Small intestine (tissue), 7 donors: Measurements from ENCODE around the gene CA11. TPM values are rescaled to one million over a fixed set of nuclear protein-coding genes. Genes with fewer than 3 reads are reported as not detected.
A peak's percentile ranks its signal among the peaks of the same experiment; 100 is the strongest.

Experiments
- DNase-seq, 2 donors: peaks; one replicate each; pipeline versions ENCODE4 v3.0.0 to v3.0.0-alpha.2; 2013
- FAIRE-seq: peaks from 2 replicates; lab custom pipeline; 2012; peaks lifted over from hg19 to GRCh38; lab: Jason Lieb, UNC
- H3K27ac ChIP-seq, 3 donors: one replicate each; pipeline ENCODE4 v1.5.1; 2013; ENCODE audit warnings: low read length in 2 of 3, mild to moderate bottlenecking in 2 of 3, control low read depth in 1 of 3, inconsistent platforms in 1 of 3, low read depth in 1 of 3, moderate library complexity in 1 of 3
- H3K27me3 ChIP-seq, 3 donors: one replicate each; pipeline ENCODE4 v1.6.1; 2013; ENCODE audit warnings: low read length in 3 of 3, inconsistent platforms in 1 of 3; ENCODE audit not compliant: control insufficient read depth in 3 of 3, insufficient read depth in 3 of 3
- H3K36me3 ChIP-seq, 3 donors: one replicate each; pipeline ENCODE4 v1.6.1; 2013; ENCODE audit warnings: low read length in 3 of 3, inconsistent platforms in 1 of 3, low read depth in 1 of 3, mild to moderate bottlenecking in 1 of 3, moderate library complexity in 1 of 3; ENCODE audit not compliant: control insufficient read depth in 3 of 3, insufficient read depth in 2 of 3
- H3K4me1 ChIP-seq, 3 donors: one replicate each; pipeline ENCODE4 v1.6.1; 2013; ENCODE audit warnings: low read length in 2 of 3, inconsistent platforms in 1 of 3, low read depth in 1 of 3, mild to moderate bottlenecking in 1 of 3, moderate library complexity in 1 of 3; ENCODE audit not compliant: control insufficient read depth in 3 of 3, insufficient read depth in 2 of 3
- H3K4me3 ChIP-seq, 3 donors: one replicate each; pipeline ENCODE4 v1.5.1; 2013; ENCODE audit warnings: low read length in 3 of 3, control low read depth in 1 of 3, inconsistent platforms in 1 of 3, low read depth in 1 of 3, mild to moderate bottlenecking in 1 of 3, moderate library complexity in 1 of 3
- H3K9me3 ChIP-seq, 2 donors: one replicate each; pipeline ENCODE4 v1.6.1; 2013; ENCODE audit warnings: low read depth in 1 of 2, low read length in 1 of 2; ENCODE audit not compliant: control insufficient read depth in 2 of 2, insufficient read depth in 1 of 2
- WGBS, 3 donors: extraction: QIAGEN DNeasy Blood & Tissue Kit; methylation state at CpG; one replicate each; pipeline ENCODE4 v1.1.7; 2013; 5-methylcytosine and 5-hydroxymethylcytosine counted together
- polyA plus RNA-seq, 4 donors: library from polyadenylated mRNA; stranded (reverse) in 3 of 4; unstranded in 1 of 4; fragments of 200-250 nt in 3 of 4; fragments of 120-200 nt in 1 of 4; gene quantifications; one replicate each; pipeline versions ENCODE4 v1.2.1 to v1.2.3, GENCODE V29; 2013
- donor health status: healthy with polysubstance abuse.
- donor health status: control.
- donor health status: control.
- donor health status: Bipolar disorder and iron deficiency.
- donor health status: healthy.

CA11 gene
- polyA plus RNA-seq, 4 donors, result 3.8 to 21.2 (median 6.5) TPM

DNA sequence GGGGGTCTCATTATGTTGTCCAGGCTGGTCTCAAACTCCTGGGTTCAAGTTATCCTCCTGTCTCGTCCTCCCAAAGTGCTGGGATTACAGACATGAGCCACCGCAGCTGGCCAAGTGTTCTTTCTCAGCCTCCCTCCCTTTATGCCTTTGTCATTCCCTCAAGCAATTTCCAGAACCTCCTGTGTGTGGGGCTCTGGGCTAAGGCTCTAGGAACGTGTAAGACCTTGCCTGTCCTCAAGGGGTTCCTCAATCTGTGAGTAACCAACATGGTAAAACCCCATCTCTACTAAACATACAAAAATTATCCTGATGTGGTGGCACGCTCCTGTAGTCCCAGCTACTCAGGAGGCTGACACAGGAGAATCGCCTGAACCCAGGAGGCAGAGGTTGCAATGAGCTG lies 55.0 kb downstream of the CA11 start:
- Histone ChIP-seq H3K27me3 (no peaks in the 10 kb centered on the region), H3K4me3 (no peak overlapping the region), H3K36me3 (no peaks in the 10 kb centered on the region), H3K27ac (no peak overlapping the region), H3K4me1 (peaks cover 0 to 3% (median 0%) of the 10 kb centered on the region in 3 donors), H3K9me3 (no peaks in the 10 kb centered on the region)
- WGBS, 3 donors, result 80 to 95% (median 92%) methylated on average over 5 of the region's 5 CpGs
- DNase-seq, result no peak
- no peak for FAIRE-seq

DNA sequence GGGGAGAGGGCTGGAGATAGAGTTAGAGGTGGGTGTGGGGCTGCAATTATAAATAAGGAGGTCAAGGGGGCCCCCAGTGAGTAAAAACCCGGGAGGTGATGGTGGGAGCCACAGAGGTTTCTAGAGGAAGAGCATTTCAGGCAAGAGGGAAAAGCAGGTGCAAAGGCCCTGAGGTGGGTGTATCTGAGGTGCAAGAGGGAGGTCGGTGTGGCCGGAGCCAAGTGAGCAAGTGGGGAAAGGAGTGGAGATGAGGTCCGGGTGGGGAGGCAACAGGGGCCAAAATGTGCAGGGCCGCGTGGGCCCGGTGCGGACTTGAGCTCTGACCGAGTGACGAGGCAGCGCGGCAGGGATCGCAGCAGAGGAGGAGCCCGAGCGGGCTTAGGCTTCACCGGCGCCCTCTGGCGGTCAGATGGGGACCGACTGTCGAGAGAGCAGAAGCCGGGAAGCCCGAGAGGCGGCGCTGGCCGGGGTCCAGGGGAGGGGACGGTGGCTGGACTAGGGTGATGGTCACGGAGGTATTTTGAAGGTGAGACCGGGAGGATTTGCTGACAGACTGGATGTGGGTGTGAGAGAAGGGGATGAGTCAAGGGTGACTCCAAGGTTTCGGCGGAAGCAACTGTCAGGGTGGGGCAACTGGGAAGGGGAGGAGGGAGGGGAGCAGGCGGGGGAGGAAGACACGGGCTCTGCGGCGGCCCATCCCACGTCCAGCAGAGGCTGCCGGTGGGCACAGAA lies 57.2 kb downstream of the CA11 start:
- 3 to 5% (median 4%) methylated on average over 36 of the region's 36 CpGs for WGBS, 3 donors
- no peak overlapping the region for H3K27ac ChIP-seq
- no peak for FAIRE-seq
- H3K9me3 ChIP-seq, result peaks cover 0 to 8% of the 10 kb centered on the region in 2 donors
- H3K4me1 ChIP-seq, result peaks cover 0 to 6% (median 0%) of the 10 kb centered on the region in 3 donors
- DNase-seq, result peak; percentile 87 to 95
- H3K4me3 ChIP-seq, result peak overlapping the region in 2 of 3 donors; percentile 19
- no peaks in the 10 kb centered on the region for H3K27me3 ChIP-seq
- no peaks in the 10 kb centered on the region for H3K36me3 ChIP-seq

Other genes with a start within 250 kb of the CA11 start
- gene GRWD1, start 200.2 kb downstream of the CA11 start, polyA plus RNA-seq, result 10 to 100 TPM in 2 of 4 donors, 1 to 10 TPM in 2; 5.6 to 19.5 (median 12.8) TPM
- under 1 TPM; 0.22 to 0.80 (median 0.35) TPM for gene KCNJ14, start 190.6 kb downstream of the CA11 start, polyA plus RNA-seq
- 10 to 100 TPM; 44.3 to 55.1 (median 54.8) TPM for gene CYTH2, start 176.8 kb downstream of the CA11 start, polyA plus RNA-seq
- gene LMTK3, start 134.4 kb downstream of the CA11 start, polyA plus RNA-seq, result 1 to 10 TPM; 3.6 to 7.6 (median 7.1) TPM
- gene SULT2B1, start 94.0 kb downstream of the CA11 start, polyA plus RNA-seq, result 10 to 100 TPM in 3 of 4 donors, 1 to 10 TPM in 1; 3.4 to 28.1 (median 12.3) TPM
- 1 to 10 TPM in 1 of 4 donors, under 1 TPM in 1, not detected in 2; 0.22 to 4.9 TPM for gene SPACA4, start 39.4 kb downstream of the CA11 start, polyA plus RNA-seq
- 100 to 1,000 TPM in 1 of 4 donors, 10 to 100 TPM in 3; 76.6 to 104 (median 93.5) TPM for gene FAM83E, start 31.1 kb downstream of the CA11 start, polyA plus RNA-seq
- 1,000 to 10,000 TPM; 2,041 to 3,184 (median 2,596) TPM for gene RPL18, start 27.0 kb downstream of the CA11 start, polyA plus RNA-seq
- gene SPHK2, start 26.7 kb downstream of the CA11 start, polyA plus RNA-seq, result 10 to 100 TPM; 22.1 to 85.7 (median 49.9) TPM
- 10 to 100 TPM in 3 of 4 donors, 1 to 10 TPM in 1; 7.1 to 40.3 (median 23.9) TPM for gene DBP, start 8.8 kb downstream of the CA11 start, polyA plus RNA-seq
- under 1 TPM in 2 of 4 donors, not detected in 2; 0.24 to 0.32 TPM for gene NTN5, start 26.8 kb upstream of the CA11 start, polyA plus RNA-seq
- 100 to 1,000 TPM in 3 of 4 donors, 10 to 100 TPM in 1; 64.8 to 201 (median 117) TPM for gene FUT2, start 49.8 kb upstream of the CA11 start, polyA plus RNA-seq
- gene MAMSTR, start 73.5 kb upstream of the CA11 start, polyA plus RNA-seq, result 1 to 10 TPM in 2 of 4 donors, under 1 TPM in 1, not detected in 1; 0.89 to 7.7 (median 1.1) TPM
- gene RASIP1, start 94.4 kb upstream of the CA11 start, polyA plus RNA-seq, result 10 to 100 TPM in 1 of 4 donors, 1 to 10 TPM in 3; 1.3 to 13.5 (median 4.1) TPM
- under 1 TPM in 2 of 4 donors, not detected in 2; 0.31 to 0.45 TPM for gene IZUMO1, start 100.7 kb upstream of the CA11 start, polyA plus RNA-seq
- gene FUT1, start 106.5 kb upstream of the CA11 start, polyA plus RNA-seq, result 1 to 10 TPM in 2 of 4 donors, under 1 TPM in 2; 0.22 to 7.8 (median 1.1) TPM
- under 1 TPM in 1 of 4 donors, not detected in 3; 0.09 TPM for gene FGF21, start 109.3 kb upstream of the CA11 start, polyA plus RNA-seq
- 10 to 100 TPM; 16.2 to 70.9 (median 30.2) TPM for gene BCAT2, start 164.8 kb upstream of the CA11 start, polyA plus RNA-seq
- 100 to 1,000 TPM in 1 of 4 donors, 10 to 100 TPM in 1, 1 to 10 TPM in 1, not detected in 1; 4.4 to 102 (median 11.6) TPM for gene HSD17B14, start 190.3 kb upstream of the CA11 start, polyA plus RNA-seq
- 10 to 100 TPM in 2 of 4 donors, 1 to 10 TPM in 2; 4.0 to 20.3 (median 12.8) TPM for gene PLEKHA4, start 222.4 kb upstream of the CA11 start, polyA plus RNA-seq
- gene PPP1R15A, start 226.2 kb upstream of the CA11 start, polyA plus RNA-seq, result 10 to 100 TPM; 52.8 to 73.0 (median 60.6) TPM